Neuron (in vitro differentiated cells): Measurements from ENCODE around the gene SUGP1.

ENCODE experiments used
- H2AFZ ChIP-seq: one replicate; pipeline ENCODE4 v1.6.1; 2013; ENCODE audit warnings: low read depth, mild to moderate bottlenecking, inconsistent platforms, low read length, moderate library complexity
- H3K27me3 ChIP-seq: one replicate; pipeline ENCODE4 v1.6.1; 2013; ENCODE audit warnings: low read length; ENCODE audit not compliant: insufficient read depth
- H3K36me3 ChIP-seq: one replicate; pipeline ENCODE4 v1.6.1; 2013; ENCODE audit warnings: low read length; ENCODE audit not compliant: insufficient read depth
- H3K4me1 ChIP-seq: one replicate; pipeline ENCODE4 v1.6.1; 2013; ENCODE audit warnings: low read length; ENCODE audit not compliant: insufficient read depth
- H3K4me3 ChIP-seq: 2 replicates; pipeline ENCODE4 v1.5.1; 2013; ENCODE audit warnings: mild to moderate bottlenecking, low read length, moderate library complexity
- H3K9me3 ChIP-seq: one replicate; pipeline ENCODE4 v1.6.1; 2013; ENCODE audit warnings: low read length

SUGP1 gene

DNA sequence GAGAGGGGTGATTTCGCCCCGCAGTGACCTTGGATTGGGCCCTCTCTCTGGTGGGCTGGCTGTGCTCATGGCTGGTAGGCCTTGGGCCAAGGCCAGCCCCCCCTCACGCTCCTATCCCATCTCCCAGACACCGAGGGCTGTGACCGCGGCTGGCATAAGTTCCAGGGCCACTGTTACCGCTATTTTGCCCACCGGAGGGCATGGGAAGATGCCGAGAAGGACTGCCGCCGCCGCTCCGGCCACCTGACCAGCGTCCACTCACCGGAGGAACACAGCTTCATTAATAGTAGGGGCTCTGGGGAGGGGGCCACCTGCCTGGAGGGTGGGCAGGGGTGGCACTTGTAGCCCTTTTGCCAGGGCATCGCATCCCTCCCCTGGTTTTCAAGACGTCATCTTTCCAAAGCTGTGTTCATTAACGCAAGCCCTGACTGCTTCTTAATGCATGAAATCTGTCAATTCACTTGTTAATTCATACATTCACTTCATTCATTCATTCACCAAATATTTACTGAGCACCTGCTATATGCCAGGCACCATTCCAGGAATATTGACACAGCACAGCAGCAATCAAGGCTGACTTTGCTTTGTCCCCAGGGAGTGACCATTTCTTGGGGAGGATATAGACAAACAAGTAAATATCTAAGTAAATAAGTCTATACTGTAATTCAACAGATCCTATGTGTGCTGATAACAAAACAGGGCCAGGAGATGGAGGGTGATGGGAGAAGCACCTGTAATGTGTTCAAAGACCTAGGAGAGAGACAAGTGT, 82.0 kb downstream of the SUGP1 start:
- Histone ChIP-seq H3K27me3 (no peaks in the 10 kb centered on the region), H3K4me1 (no peaks in the 10 kb centered on the region), H3K36me3 (peaks cover 57% of the 10 kb centered on the region), H3K9me3 (peaks cover 24% of the 10 kb centered on the region), H3K4me3 (no peak overlapping the region), H2AFZ (no peak overlapping the region)

DNA sequence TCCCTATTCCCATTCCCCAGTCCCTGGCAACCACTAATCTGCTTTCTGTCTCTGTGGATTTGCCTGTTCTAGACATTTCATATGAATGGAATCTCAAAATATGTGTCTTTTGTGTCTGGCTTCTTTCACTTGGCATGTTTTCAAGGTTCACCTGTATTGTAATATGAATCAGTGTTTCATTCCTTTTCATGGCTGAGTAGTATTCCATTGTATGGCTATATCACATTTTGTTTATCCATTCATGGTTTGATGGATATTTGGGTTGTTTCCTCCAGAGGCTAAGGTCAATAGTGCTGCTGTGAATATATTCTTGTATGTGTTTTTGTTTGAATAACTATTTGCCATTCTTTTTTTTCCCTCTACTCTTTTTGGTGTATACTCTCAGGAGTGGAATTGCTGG, 84.1 kb downstream of the SUGP1 start:
- Histone ChIP-seq H3K4me1 (no peaks in the 10 kb centered on the region), H3K9me3 (peaks cover 29% of the 10 kb centered on the region), H2AFZ (no peak overlapping the region), H3K36me3 (peaks cover 69% of the 10 kb centered on the region), H3K4me3 (no peak overlapping the region), H3K27me3 (no peaks in the 10 kb centered on the region)

GRCh38 chr19:19234220-19234816, 86.0 kb downstream of the SUGP1 start:
- Histone ChIP-seq H3K4me3 (no peak overlapping the region), H3K36me3 (peaks cover 70% of the 10 kb centered on the region), H3K4me1 (no peaks in the 10 kb centered on the region), H3K9me3 (peaks cover 29% of the 10 kb centered on the region), H3K27me3 (no peaks in the 10 kb centered on the region), H2AFZ (no peak overlapping the region)

DNA sequence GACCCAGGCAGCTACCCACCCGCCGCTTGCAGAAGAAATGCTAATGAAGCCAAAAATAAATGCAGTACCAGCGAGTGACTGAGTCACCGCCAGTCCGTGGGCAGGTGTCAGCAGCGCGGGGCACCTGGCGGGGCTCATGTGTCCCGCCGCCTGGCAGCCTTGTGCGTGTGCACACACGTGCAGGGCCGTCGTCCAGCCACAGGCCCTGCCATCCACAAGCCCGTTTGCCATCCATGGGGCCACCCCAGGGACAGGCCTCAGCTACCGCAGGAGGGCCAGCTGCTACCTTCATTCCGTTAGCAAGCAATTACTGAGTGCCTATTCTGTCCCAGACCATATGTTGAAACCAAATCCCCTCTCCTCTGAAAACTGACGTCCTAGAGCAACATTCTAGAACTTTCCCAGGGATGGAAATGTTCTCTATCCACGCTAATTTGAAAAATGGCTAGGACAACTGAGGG, 88.0 kb downstream of the SUGP1 start:
- no peaks in the 10 kb centered on the region for H3K27me3 ChIP-seq
- no peaks in the 10 kb centered on the region for H3K4me1 ChIP-seq
- no peak overlapping the region for H3K4me3 ChIP-seq
- peaks cover 77% of the 10 kb centered on the region for H3K36me3 ChIP-seq
- peaks cover 29% of the 10 kb centered on the region for H3K9me3 ChIP-seq
- H2AFZ ChIP-seq: no peak overlapping the region

GRCh38 chr19:19230999-19231398, 89.3 kb downstream of the SUGP1 start:
- H2AFZ ChIP-seq: no peak overlapping the region
- H3K27me3 ChIP-seq: no peaks in the 10 kb centered on the region
- peaks cover 78% of the 10 kb centered on the region for H3K36me3 ChIP-seq
- no peak overlapping the region for H3K4me3 ChIP-seq
- peaks cover 26% of the 10 kb centered on the region for H3K9me3 ChIP-seq
- H3K4me1 ChIP-seq: no peaks in the 10 kb centered on the region

GRCh38 chr19:19229701-19230100, 90.6 kb downstream of the SUGP1 start:
- no peak overlapping the region for H3K4me3 ChIP-seq
- peaks cover 17% of the 10 kb centered on the region for H3K9me3 ChIP-seq
- peaks cover 79% of the 10 kb centered on the region for H3K36me3 ChIP-seq
- no peak overlapping the region for H2AFZ ChIP-seq
- H3K4me1 ChIP-seq: no peaks in the 10 kb centered on the region
- H3K27me3 ChIP-seq: no peaks in the 10 kb centered on the region

DNA sequence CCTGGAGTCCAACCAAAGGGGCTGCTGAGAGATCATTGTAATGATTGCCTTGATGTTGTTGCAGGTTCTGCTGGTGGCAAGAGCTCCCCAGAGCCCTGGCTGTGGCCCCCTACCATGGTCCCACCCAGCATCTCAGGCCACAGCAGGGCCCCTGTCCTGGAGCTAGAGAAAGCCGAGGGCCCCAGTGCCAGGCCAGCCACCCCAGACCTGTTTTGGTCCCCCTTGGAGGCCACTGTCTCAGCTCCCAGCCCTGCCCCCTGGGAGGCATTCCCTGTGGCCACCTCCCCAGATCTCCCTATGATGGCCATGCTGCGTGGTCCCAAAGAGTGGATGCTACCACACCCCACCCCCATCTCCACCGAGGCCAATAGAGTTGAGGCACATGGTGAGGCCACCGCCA, 93.1 kb downstream of the SUGP1 start:
- H3K27me3 ChIP-seq: no peaks in the 10 kb centered on the region
- H3K4me1 ChIP-seq: no peaks in the 10 kb centered on the region
- H3K9me3 ChIP-seq: peaks cover 7% of the 10 kb centered on the region
- H2AFZ ChIP-seq: no peak overlapping the region
- H3K4me3 ChIP-seq: no peak overlapping the region
- H3K36me3 ChIP-seq: peaks cover 79% of the 10 kb centered on the region

- H3K4me3 ChIP-seq: no peak overlapping the region
- H3K9me3 ChIP-seq: peaks cover 6% of the 10 kb centered on the region
- H3K36me3 ChIP-seq: peaks cover 79% of the 10 kb centered on the region
- H3K27me3 ChIP-seq: no peaks in the 10 kb centered on the region
- no peak overlapping the region for H2AFZ ChIP-seq
- H3K4me1 ChIP-seq: no peaks in the 10 kb centered on the region
These were observed 93.6 kb downstream of the SUGP1 start for GRCh38 chr19:19226663-19227062.

GRCh38 chr19:19226204-19226603, 94.1 kb downstream of the SUGP1 start:
- Histone ChIP-seq H3K4me1 (no peaks in the 10 kb centered on the region), H3K4me3 (no peak overlapping the region), H3K36me3 (peaks cover 77% of the 10 kb centered on the region), H3K27me3 (no peaks in the 10 kb centered on the region), H2AFZ (no peak overlapping the region), H3K9me3 (peaks cover 6% of the 10 kb centered on the region)
